Body of pancreas (tissue), 4 donors: ENCODE results near the gene ZNF577.

ENCODE experiments used
- CTCF ChIP-seq, 7 experiments: fragments of 450-650 bp in 4 of 7; fragments of 200-600 bp in 3 of 7; sonication (generic) in 3 of 7; IDR thresholded peaks; one replicate each; pipeline ENCODE4 v1.5.1; 2016 to 2019; ENCODE audit warnings: antibody characterized with exemption in 7 of 7
- POLR2A ChIP-seq, 3 donors: fragments of 450-650 bp; IDR thresholded peaks; one replicate each; pipeline ENCODE4 v1.6.1; 2016; ENCODE audit warnings: antibody characterized with exemption in 3 of 3, mild to moderate bottlenecking in 2 of 3

- TF ChIP-seq CTCF (IDR thresholded peaks at IDR 0.05) (peak in 2 of 7 experiments; percentile 1 to 12), POLR2A (IDR thresholded peaks at IDR 0.05) (peak in 2 of 3 donors; percentile 66 to 70)
These were observed 16.8 kb upstream of the ZNF577 start, which contains the start of gene ZNF649 for GRCh38 chr19:51904331-51905165.
